H1 (cell line): Measurements from ENCODE around the gene CPSF7. TPM values are rescaled to one million over a fixed set of nuclear protein-coding genes. Genes with fewer than 3 reads are reported as not detected.

Experiments used
- NANOG ChIP-seq: IDR thresholded peaks from 2 replicates; pipeline ENCODE4 v1.6.1; 2011; ENCODE audit warnings: low read length, low read depth, mild to moderate bottlenecking, inconsistent platforms; ENCODE audit not compliant: insufficient read depth, poor library complexity, severe bottlenecking
- polyA plus RNA-seq, 7 experiments: library from polyadenylated mRNA; depleted of rRNA in 3 of 7; stranded (reverse) in 5 of 7; unstranded in 2 of 7; fragments of >200 nt in 5 of 7; fragments of 200-250 nt in 2 of 7; gene quantifications; 1 replicate in 5 of 7; 2 replicates in 1 of 7; 4 replicates in 1 of 7; pipeline versions ENCODE4 v1.2.1 to v1.2.3, GENCODE V29; 2011 to 2013; ENCODE audit warnings: missing spikeins in 2 of 7, mixed read lengths in 2 of 7
- total RNA-seq: library from RNA; stranded (reverse); fragmentation: NEBNext Ultra II Directional; extraction: Animal tissue kit (Norgen Biotek cat#: 25700); gene quantifications from 2 replicates; pipeline ENCODE4 v1.2.1, GENCODE V29; 2021

CPSF7 gene
- total and polyA plus RNA-seq, 2 of the 8 experiments (the other 6 are each of a cell fraction or from before 2014, with no cell fraction given) = 95.9 to 122 TPM

DNA sequence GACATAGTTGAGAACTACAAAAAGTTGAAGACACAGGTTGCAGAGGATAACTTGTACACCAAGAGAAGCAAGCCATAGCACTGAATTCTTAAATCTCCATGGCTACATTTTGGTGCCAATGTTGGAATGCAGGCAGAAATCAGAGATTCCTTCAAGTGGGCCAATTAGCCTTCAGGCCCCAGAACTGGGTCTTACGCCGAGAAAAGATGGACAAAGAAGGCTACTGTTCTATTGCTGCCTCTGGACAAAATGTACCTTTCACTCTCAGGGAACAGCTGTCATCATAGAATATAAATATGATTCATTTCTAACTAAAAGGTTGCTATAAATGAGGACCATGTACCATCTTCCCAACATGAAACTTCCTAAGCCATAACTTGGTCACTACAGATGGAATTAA lies 23.7 kb downstream of the CPSF7 start (continued):
- no peak for TF ChIP-seq NANOG
